GM12892 (cell line): ENCODE results near the gene DNM3.

Experiments used
- POLR2A ChIP-seq: IDR thresholded peaks from 2 replicates; pipeline ENCODE4 v1.6.1; 2011; ENCODE audit warnings: low read depth, low read length, control low read depth
- POLR2AphosphoS5 ChIP-seq: IDR thresholded peaks from 2 replicates; pipeline ENCODE4 v1.6.1; 2011; ENCODE audit warnings: low read depth, low read length, control low read depth
- TAF1 ChIP-seq: IDR thresholded peaks from 2 replicates; pipeline ENCODE4 v1.6.1; 2011; ENCODE audit warnings: low read depth, mild to moderate bottlenecking, control low read depth, low read length, borderline replicate concordance

GRCh38 chr1:172108161-172108893 lies 267.0 kb downstream of the DNM3 start:
- TF ChIP-seq POLR2A, result no peak
- TF ChIP-seq POLR2AphosphoS5, result no peak
- TF ChIP-seq TAF1, result no peak
